Measurements from ENCODE around the gene ZSCAN10. TPM values are rescaled to one million over a fixed set of nuclear protein-coding genes. Genes with fewer than 3 reads are reported as not detected.
"Not testable (repeated sequence)": the region's sequence is repeated elsewhere in the genome, so short reads cannot be mapped to it uniquely, and the experiment has no call there.

Gene ZSCAN10
- total RNA-seq, 1 donor from 2014 or later = not detected

DNA sequence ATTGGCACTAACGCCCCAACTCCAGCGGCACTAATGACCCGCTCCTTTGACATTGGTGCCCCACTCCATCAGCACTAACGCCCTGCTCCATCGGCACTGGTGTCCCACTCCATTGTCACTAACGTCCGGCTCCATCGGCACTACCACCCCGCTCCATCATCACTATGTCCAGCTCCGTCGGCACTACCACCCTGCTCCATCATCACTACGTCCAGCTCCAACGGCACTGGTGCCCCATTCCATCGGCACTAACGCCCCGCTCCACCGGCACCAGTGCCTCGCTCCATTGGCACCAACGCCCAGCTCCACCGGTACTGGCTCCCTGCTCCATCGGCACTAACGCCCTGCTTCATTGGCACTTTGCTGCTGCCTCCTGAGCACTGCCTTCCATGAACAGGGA is 43.2 kb upstream of the ZSCAN10 start:
- intact Hi-C loops (cut with DNase I) = no loop called here
- no peak for DNase-seq (ENCODE audit: low spot score in 2 of 2)
- Histone ChIP-seq H3K4me1 (no peaks in the 10 kb centered on the region), H3K4me3 (no peak overlapping the region), H3K9me3 (no peaks in the 10 kb centered on the region), H3K27ac (no peak overlapping the region), H3K36me3 (peaks cover 25 to 35% of the 10 kb centered on the region in 2 donors), H3K27me3 (no peaks in the 10 kb centered on the region)
- TF ChIP-seq, protein P1, sequence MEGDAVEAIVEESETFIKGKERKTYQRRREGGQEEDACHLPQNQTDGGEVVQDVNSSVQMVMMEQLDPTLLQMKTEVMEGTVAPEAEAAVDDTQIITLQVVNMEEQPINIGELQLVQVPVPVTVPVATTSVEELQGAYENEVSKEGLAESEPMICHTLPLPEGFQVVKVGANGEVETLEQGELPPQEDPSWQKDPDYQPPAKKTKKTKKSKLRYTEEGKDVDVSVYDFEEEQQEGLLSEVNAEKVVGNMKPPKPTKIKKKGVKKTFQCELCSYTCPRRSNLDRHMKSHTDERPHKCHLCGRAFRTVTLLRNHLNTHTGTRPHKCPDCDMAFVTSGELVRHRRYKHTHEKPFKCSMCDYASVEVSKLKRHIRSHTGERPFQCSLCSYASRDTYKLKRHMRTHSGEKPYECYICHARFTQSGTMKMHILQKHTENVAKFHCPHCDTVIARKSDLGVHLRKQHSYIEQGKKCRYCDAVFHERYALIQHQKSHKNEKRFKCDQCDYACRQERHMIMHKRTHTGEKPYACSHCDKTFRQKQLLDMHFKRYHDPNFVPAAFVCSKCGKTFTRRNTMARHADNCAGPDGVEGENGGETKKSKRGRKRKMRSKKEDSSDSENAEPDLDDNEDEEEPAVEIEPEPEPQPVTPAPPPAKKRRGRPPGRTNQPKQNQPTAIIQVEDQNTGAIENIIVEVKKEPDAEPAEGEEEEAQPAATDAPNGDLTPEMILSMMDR (IDR thresholded peaks at IDR 0.05) = no peak

DNA sequence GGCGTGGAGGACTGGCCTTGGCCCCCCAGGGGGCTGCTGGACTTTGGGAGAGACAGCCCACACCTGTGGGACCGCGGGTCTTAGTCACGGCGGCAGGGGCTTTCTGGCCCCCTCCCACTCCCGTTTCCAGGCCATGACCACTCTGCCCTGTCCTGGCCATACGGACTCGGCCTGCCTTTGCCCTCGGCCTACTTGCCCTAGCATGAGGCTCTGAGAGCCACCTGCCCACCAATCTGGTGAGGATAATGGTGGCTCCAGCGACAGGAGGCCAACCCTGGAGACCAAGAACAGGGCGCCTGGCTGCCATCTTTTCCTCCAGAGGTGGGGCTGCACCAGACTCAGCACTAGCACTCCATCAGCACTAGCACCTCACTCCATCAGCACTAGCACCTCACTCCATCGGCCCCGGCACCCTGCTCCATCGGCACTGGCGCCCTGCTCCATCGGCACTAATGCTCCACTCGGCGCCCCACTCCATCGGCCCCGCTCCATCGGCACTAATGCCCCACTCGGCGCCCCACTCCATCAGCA is 42.8 kb upstream of the ZSCAN10 start:
- Histone ChIP-seq H3K27me3 (no peaks in the 10 kb centered on the region), H3K36me3 (peaks cover 25 to 35% of the 10 kb centered on the region in 2 donors), H3K9me3 (no peaks in the 10 kb centered on the region), H3K4me3 (no peak overlapping the region), H3K4me1 (no peaks in the 10 kb centered on the region), H3K27ac (no peak overlapping the region)
- intact Hi-C loops (cut with DNase I) = no loop called here
- DNase-seq (ENCODE audit: low spot score in 2 of 2) = no peak
- TF ChIP-seq, protein P1 (IDR thresholded peaks at IDR 0.05) = no peak

- intact Hi-C loops (cut with DNase I) = no loop called here
- H3K27ac ChIP-seq = no peak overlapping the region
- no peak overlapping the region for H3K4me3 ChIP-seq
- H3K27me3 ChIP-seq = no peaks in the 10 kb centered on the region
- H3K36me3 ChIP-seq = peaks cover 25 to 35% of the 10 kb centered on the region in 2 donors
- TF ChIP-seq, protein P1 (IDR thresholded peaks at IDR 0.05) = no peak
- H3K4me1 ChIP-seq = peaks cover 0 to 6% of the 10 kb centered on the region in 2 donors
- no peaks in the 10 kb centered on the region for H3K9me3 ChIP-seq
- DNase-seq (ENCODE audit: low spot score in 2 of 2) = no peak
These were observed 41.7 kb upstream of the ZSCAN10 start for GRCh38 chr16:3140603-3141427.

- intact Hi-C loops (cut with DNase I); H3K27me3 ChIP-seq; H3K9me3 ChIP-seq; DNase-seq (ENCODE audit: low spot score in 2 of 2); H3K27ac ChIP-seq; H3K4me3 ChIP-seq: not testable (repeated sequence)
- H3K36me3 ChIP-seq = peaks cover 25 to 35% of the 10 kb centered on the region in 2 donors
- peaks cover 0 to 10% of the 10 kb centered on the region in 2 donors for H3K4me1 ChIP-seq
These were observed 40.5 kb upstream of the ZSCAN10 start for GRCh38 chr16:3139561-3139960.

DNA sequence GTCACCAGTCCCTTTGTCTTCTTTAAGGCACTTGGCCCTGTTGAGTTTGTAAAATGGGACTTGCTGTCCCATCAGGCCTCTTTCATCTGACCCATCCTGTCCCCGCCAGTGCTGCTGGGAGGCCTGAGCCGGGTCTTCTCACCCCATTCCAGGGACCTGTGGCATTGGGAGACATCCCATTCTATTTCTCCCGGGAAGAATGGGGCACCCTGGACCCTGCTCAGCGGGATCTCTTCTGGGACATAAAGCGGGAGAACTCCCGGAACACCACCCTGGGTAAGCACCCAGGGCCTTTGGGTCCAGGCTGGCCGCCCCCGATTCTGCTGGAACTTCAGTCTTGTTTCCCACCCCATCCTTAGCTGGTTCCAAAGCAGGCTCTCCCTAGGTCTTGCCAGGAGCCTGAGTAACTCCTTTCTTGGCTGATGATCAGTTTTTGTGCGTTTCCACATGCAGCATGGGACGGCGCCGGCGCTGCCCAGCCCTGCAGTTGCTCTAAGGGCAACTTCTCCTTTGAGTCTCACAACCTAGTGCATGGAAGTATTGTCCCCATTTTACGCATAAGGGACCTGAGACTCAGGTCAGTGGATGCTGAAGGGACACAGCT is 39.8 kb upstream of the ZSCAN10 start:
- intact Hi-C loops (cut with DNase I) = no loop called here
- Histone ChIP-seq H3K36me3 (peaks cover 25 to 35% of the 10 kb centered on the region in 2 donors), H3K27ac (no peak overlapping the region), H3K9me3 (no peaks in the 10 kb centered on the region), H3K4me1 (peaks cover 3 to 11% of the 10 kb centered on the region in 2 donors), H3K4me3 (no peak overlapping the region), H3K27me3 (no peaks in the 10 kb centered on the region)
- no peak for DNase-seq (ENCODE audit: low spot score in 2 of 2)
- TF ChIP-seq, protein P1 (IDR thresholded peaks at IDR 0.05) = no peak

- H3K36me3 ChIP-seq = peaks cover 25 to 35% of the 10 kb centered on the region in 2 donors
- peaks cover 5 to 17% of the 10 kb centered on the region in 2 donors for H3K4me1 ChIP-seq
- no peak for DNase-seq (ENCODE audit: low spot score in 2 of 2)
- no peaks in the 10 kb centered on the region for H3K9me3 ChIP-seq
- no peak overlapping the region for H3K27ac ChIP-seq
- intact Hi-C loops (cut with DNase I) = no loop called here
- H3K4me3 ChIP-seq = no peak overlapping the region
- TF ChIP-seq, protein P1 (IDR thresholded peaks at IDR 0.05) = no peak
- H3K27me3 ChIP-seq = no peaks in the 10 kb centered on the region
These were observed 39.2 kb upstream of the ZSCAN10 start for GRCh38 chr16:3138342-3138741.

All from ascending aorta (tissue), 2 donors.